OCI-LY7 (cell line): Measurements from ENCODE around the gene CDKN2AIPNL.

ENCODE experiments used
- EZH2phosphoT487 ChIP-seq: fragments of 200-600 bp; sonication (generic); IDR thresholded peaks from 2 replicates; pipeline ENCODE4 v1.6.1; 2018; ENCODE audit warnings: low read depth, borderline replicate concordance, mild to moderate bottlenecking, mixed run types, antibody characterized with exemption, low read length, moderate library complexity, mixed read lengths
- TF ChIP-seq, protein P1 (sequence below): fragments of 200-600 bp; sonication (generic); conservative IDR thresholded peaks from 2 replicates; pipeline ENCODE4 v1.5.1; 2014; ENCODE audit warnings: mild to moderate bottlenecking, antibody characterized with exemption, low read length, moderate library complexity, mixed read lengths

DNA sequence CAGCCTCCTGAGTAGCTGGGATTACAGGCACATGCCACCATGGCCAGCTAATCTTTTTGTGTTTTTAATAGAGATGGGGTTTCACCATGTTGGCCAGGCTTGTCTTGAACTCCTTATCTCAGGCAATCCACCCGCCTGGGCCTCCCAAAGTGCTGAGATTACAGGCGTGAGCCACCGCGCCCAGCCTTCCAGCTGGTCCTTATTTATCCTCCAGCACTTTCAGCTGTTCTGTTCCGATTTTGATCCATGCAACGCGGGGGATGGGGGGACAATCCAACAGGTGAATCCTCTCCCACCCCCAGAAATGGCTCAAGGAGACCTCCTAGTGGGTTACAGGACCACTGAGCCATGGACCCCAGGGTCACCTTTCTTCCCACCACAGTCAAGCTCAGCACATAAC is 14.7 kb upstream of the CDKN2AIPNL start:
- TF ChIP-seq, protein P1, sequence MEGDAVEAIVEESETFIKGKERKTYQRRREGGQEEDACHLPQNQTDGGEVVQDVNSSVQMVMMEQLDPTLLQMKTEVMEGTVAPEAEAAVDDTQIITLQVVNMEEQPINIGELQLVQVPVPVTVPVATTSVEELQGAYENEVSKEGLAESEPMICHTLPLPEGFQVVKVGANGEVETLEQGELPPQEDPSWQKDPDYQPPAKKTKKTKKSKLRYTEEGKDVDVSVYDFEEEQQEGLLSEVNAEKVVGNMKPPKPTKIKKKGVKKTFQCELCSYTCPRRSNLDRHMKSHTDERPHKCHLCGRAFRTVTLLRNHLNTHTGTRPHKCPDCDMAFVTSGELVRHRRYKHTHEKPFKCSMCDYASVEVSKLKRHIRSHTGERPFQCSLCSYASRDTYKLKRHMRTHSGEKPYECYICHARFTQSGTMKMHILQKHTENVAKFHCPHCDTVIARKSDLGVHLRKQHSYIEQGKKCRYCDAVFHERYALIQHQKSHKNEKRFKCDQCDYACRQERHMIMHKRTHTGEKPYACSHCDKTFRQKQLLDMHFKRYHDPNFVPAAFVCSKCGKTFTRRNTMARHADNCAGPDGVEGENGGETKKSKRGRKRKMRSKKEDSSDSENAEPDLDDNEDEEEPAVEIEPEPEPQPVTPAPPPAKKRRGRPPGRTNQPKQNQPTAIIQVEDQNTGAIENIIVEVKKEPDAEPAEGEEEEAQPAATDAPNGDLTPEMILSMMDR, result no peak
- no peak for TF ChIP-seq EZH2phosphoT487
